Measurements from ENCODE around the gene PEX5L. TPM values are rescaled to one million over a fixed set of nuclear protein-coding genes. Genes with fewer than 3 reads are reported as not detected.

The PEX5L gene
- total RNA-seq, 1 donor from 2014 or later: 0.12 TPM

GRCh38 chr3:179853176-179853575, 183.6 kb downstream of the PEX5L start:
- intact Hi-C loops (cut with micrococcal nuclease): no loop called here

GRCh38 chr3:179852142-179852905, 184.4 kb downstream of the PEX5L start:
- intact Hi-C loops (cut with micrococcal nuclease): no loop called here

- intact Hi-C loops (cut with micrococcal nuclease): no loop called here
Measured at GRCh38 chr3:179848711-179849110, 188.0 kb downstream of the PEX5L start.

- intact Hi-C loops (cut with micrococcal nuclease): no loop called here
Measured at GRCh38 chr3:179842061-179842460, 194.7 kb downstream of the PEX5L start.

- intact Hi-C loops (cut with micrococcal nuclease): no loop called here
Measured at GRCh38 chr3:179840985-179841384, 195.8 kb downstream of the PEX5L start.

GRCh38 chr3:179837374-179837773, 199.4 kb downstream of the PEX5L start:
- intact Hi-C loops (cut with micrococcal nuclease): loop anchor here (5.0 kb wide), 1 partner anchor 185 kb away; the partner anchor contains the start of gene USP13

GRCh38 chr3:179833294-179833693, 203.4 kb downstream of the PEX5L start:
- intact Hi-C loops (cut with micrococcal nuclease): no loop called here

GRCh38 chr3:179832333-179832854, 204.3 kb downstream of the PEX5L start:
- intact Hi-C loops (cut with micrococcal nuclease): no loop called here

- intact Hi-C loops (cut with micrococcal nuclease): no loop called here
Measured at GRCh38 chr3:179829401-179829800, 207.3 kb downstream of the PEX5L start.

GRCh38 chr3:179828738-179829137, 208.0 kb downstream of the PEX5L start:
- intact Hi-C loops (cut with micrococcal nuclease): no loop called here

GRCh38 chr3:179826247-179826637, 210.5 kb downstream of the PEX5L start:
- intact Hi-C loops (cut with micrococcal nuclease): no loop called here

GRCh38 chr3:179825527-179826246, 211.1 kb downstream of the PEX5L start:
- intact Hi-C loops (cut with micrococcal nuclease): no loop called here

GRCh38 chr3:179822296-179822695, 214.4 kb downstream of the PEX5L start:
- intact Hi-C loops (cut with micrococcal nuclease): no loop called here

GRCh38 chr3:179819379-179819778, 217.4 kb downstream of the PEX5L start:
- intact Hi-C loops (cut with micrococcal nuclease): no loop called here

GRCh38 chr3:179812096-179812382, 224.7 kb downstream of the PEX5L start:
- intact Hi-C loops (cut with micrococcal nuclease): no loop called here

- intact Hi-C loops (cut with micrococcal nuclease): loop anchor here (2.0 kb wide), 1 partner anchor 783 kb away; no protein-coding TSS in a partner anchor
Measured at GRCh38 chr3:179811321-179812095, 225.2 kb downstream of the PEX5L start.

- intact Hi-C loops (cut with micrococcal nuclease): loop anchor here (2.0 kb wide), 1 partner anchor 785 kb away; no protein-coding TSS in a partner anchor
Measured at GRCh38 chr3:179809639-179810038, 227.1 kb downstream of the PEX5L start.

- intact Hi-C loops (cut with micrococcal nuclease): no loop called here
Measured at GRCh38 chr3:179807588-179807987, 229.1 kb downstream of the PEX5L start.

GRCh38 chr3:179806177-179806576, 230.6 kb downstream of the PEX5L start:
- intact Hi-C loops (cut with micrococcal nuclease): no loop called here

GRCh38 chr3:179801856-179802255, 234.9 kb downstream of the PEX5L start:
- intact Hi-C loops (cut with micrococcal nuclease): no loop called here

- intact Hi-C loops (cut with micrococcal nuclease): no loop called here
Measured at GRCh38 chr3:179801263-179801662, 235.5 kb downstream of the PEX5L start.

- intact Hi-C loops (cut with micrococcal nuclease): no loop called here
Measured at GRCh38 chr3:179797192-179797591, 239.5 kb downstream of the PEX5L start.

Measured in T-helper 1 cell treated with Interleukin-12 subunit alpha and Interleukin-12 subunit beta and Interleukin-4 antibody, amounts not matched to agents 30 ng/mL and 1 ng/mL, for 36 hours (primary cell).